Thyroid gland (tissue), 4 donors: ENCODE data around the gene ATP2A2. TPM values are rescaled to one million over a fixed set of nuclear protein-coding genes. Genes with fewer than 3 reads are reported as not detected.

Source experiments
- DNase-seq, 2 donors: peaks; one replicate each; pipeline ENCODE4 v3.0.0-alpha.2; 2019
- H3K27ac ChIP-seq, 3 donors: fragments of 200-600 bp; sonication (generic); 1 replicate in 2 of 3; 2 replicates in 1 of 3; pipeline ENCODE4 v1.5.1; 2016 to 2019; ENCODE audit warnings: mild to moderate bottlenecking in 1 of 3, moderate library complexity in 1 of 3
- H3K27me3 ChIP-seq: fragments of 200-600 bp; sonication (generic); one replicate; pipeline ENCODE4 v1.5.1; 2019
- H3K36me3 ChIP-seq, 2 donors: fragments of 200-600 bp; sonication (generic); one replicate each; pipeline ENCODE4 v1.5.1; 2016 to 2019
- H3K4me1 ChIP-seq, 2 donors: fragments of 200-600 bp; sonication (generic); one replicate each; pipeline ENCODE4 v1.5.1; 2017 to 2019
- H3K4me3 ChIP-seq, 3 donors: fragments of 200-600 bp; sonication (generic); replicated peaks in 1 of 3; 1 replicate in 2 of 3; 2 replicates in 1 of 3; pipeline ENCODE4 v1.5.1; 2016; ENCODE audit warnings: mild to moderate bottlenecking in 1 of 3
- H3K9me3 ChIP-seq: fragments of 200-600 bp; sonication (generic); one replicate; pipeline ENCODE4 v1.5.1; 2017
- CTCF ChIP-seq, 6 experiments: fragments of 200-600 bp in 3 of 6; fragments of 450-650 bp in 3 of 6; sonication (generic) in 3 of 6; IDR thresholded peaks; one replicate each; pipeline ENCODE4 v1.5.1; 2016 to 2019; ENCODE audit warnings: antibody characterized with exemption in 6 of 6, mild to moderate bottlenecking in 2 of 6, inconsistent platforms in 1 of 6, moderate library complexity in 1 of 6
- POLR2A ChIP-seq, 2 donors: fragments of 450-650 bp; IDR thresholded peaks; one replicate each; pipeline ENCODE4 v1.6.1; 2017; ENCODE audit warnings: antibody characterized with exemption in 2 of 2, mild to moderate bottlenecking in 2 of 2, moderate library complexity in 1 of 2
- WGBS, 2 donors: methylation state at CpG; one replicate each; pipeline ENCODE4 v1.1.5; 2017; 5-methylcytosine and 5-hydroxymethylcytosine counted together
- intact Hi-C: fragments of 100-400 bp; cut with DNase I; formaldehyde crosslinking; loops from one replicate; pipeline ENCODE4 v1.15.1; 2023
- total RNA-seq, 4 donors: library from RNA; depleted of rRNA; stranded (reverse); fragments of >200 nt; gene quantifications; one replicate each; pipeline ENCODE4 v1.2.3, GENCODE V29; 2016

The ATP2A2 gene
- total RNA-seq, 4 donors from 2014 or later: 126 to 220 (median 174) TPM

GRCh38 chr12:110289044-110289710 is 8.1 kb downstream of the ATP2A2 start:
- Histone ChIP-seq H3K9me3 (no peaks in the 10 kb centered on the region), H3K27me3 (no peaks in the 10 kb centered on the region), H3K4me1 (peaks cover 14 to 31% of the 10 kb centered on the region in 2 donors), H3K4me3 (no peak overlapping the region), H3K27ac (no peak overlapping the region), H3K36me3 (peaks cover 35 to 40% of the 10 kb centered on the region in 2 donors)
- 44 to 49% methylated on average over 3 of the region's 3 CpGs for WGBS, 2 donors
- intact Hi-C loops: no loop called here
- no peak for TF ChIP-seq CTCF (IDR thresholded peaks at IDR 0.05)
- TF ChIP-seq POLR2A (IDR thresholded peaks at IDR 0.05): no peak
- no peak for DNase-seq

DNA sequence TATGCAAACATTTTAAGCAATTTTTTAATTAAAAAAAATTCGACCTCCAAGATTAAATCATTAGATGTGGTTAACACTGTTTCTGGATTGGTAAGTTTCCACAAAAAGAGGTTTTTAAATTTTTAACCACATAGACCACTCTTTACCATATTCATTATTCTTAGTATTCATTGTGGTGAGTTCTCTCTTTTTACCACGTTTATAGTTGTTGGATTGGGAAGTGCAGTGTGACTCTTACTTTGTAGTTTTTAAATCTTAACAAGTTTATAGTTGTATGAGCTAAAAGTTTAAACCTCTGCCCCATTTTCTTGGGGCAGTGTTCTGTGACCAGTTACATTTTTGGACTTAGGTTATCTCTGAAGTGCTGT is 8.6 kb downstream of the ATP2A2 start:
- Histone ChIP-seq H3K9me3 (no peaks in the 10 kb centered on the region), H3K27me3 (no peaks in the 10 kb centered on the region), H3K4me1 (peaks cover 9 to 26% of the 10 kb centered on the region in 2 donors), H3K36me3 (peaks cover 40 to 46% of the 10 kb centered on the region in 2 donors), H3K4me3 (no peak overlapping the region), H3K27ac (no peak overlapping the region)
- no peak for TF ChIP-seq POLR2A (IDR thresholded peaks at IDR 0.05)
- TF ChIP-seq CTCF (IDR thresholded peaks at IDR 0.05): no peak
- WGBS, 2 donors: 55 to 65% methylated on average over 2 of the region's 2 CpGs
- intact Hi-C loops: no loop called here
- no peak for DNase-seq

DNA sequence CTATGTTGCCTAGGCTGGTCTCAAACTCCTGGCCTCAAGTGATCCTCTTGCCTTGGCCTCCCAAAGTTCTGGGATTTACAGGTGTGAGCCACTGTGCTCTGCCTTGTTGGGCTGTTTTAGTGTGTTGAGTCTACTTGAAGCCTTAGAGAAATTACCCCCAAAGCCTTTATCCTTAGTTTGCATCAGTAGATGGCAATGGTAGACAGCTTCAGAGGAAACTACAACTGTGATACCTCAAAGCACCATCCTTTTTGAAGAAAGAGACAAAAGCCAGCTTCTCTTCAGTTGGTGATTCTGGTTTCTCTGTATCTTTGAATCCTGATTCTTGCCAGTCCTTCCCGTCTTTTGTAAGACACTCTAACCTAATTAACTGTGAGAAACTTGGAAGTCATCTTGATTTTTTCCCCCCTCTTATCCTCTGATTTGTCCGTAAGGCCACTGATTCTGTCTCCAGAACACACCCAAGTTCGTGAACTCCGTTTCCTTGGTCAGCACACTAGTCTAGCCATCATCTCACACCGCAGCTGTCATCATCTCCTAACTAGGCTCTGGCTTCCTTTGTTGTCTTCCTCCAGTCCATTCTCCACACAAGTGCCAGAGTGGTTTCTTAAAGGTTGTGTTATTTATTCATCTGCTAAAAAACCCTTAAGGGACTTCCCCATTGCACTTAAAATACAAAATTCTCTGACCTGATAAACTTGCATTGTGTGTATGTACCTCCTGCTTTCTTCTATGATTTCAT is 20.2 kb downstream of the ATP2A2 start:
- intact Hi-C loops: no loop called here
- Histone ChIP-seq H3K27me3 (no peaks in the 10 kb centered on the region), H3K4me3 (no peak overlapping the region), H3K4me1 (peaks cover 0 to 4% of the 10 kb centered on the region in 2 donors), H3K9me3 (no peaks in the 10 kb centered on the region), H3K36me3 (peaks cover 21 to 49% of the 10 kb centered on the region in 2 donors), H3K27ac (no peak overlapping the region)
- no peak for DNase-seq
- no peak for TF ChIP-seq POLR2A (IDR thresholded peaks at IDR 0.05)
- TF ChIP-seq CTCF (IDR thresholded peaks at IDR 0.05): no peak
- 74 to 82% methylated on average over 5 of the region's 5 CpGs for WGBS, 2 donors

DNA sequence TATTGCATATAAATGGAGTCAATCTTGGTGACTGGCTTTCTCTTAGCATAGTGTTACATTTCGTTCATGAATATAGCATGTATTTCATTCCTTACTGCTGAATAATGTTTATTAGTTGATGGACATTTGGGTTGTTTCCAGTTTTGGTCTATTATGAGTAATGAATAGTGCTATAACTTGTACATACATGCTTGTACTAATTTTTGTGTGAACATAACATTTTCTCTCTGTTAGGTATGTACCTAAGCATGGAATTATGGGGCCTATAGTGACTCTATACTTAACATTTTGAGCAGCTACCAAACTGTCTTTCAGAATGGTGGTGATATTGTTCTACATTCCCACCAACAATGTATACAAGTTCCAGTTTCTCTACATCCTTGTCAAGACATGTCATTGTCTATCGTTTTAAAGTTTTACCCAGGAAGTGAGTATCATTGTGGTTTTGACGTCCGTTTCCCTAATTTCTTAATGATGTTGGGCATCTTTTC is 23.1 kb downstream of the ATP2A2 start:
- Histone ChIP-seq H3K4me3 (no peak overlapping the region), H3K27ac (no peak overlapping the region), H3K9me3 (no peaks in the 10 kb centered on the region), H3K4me1 (peaks cover 4 to 7% of the 10 kb centered on the region in 2 donors), H3K27me3 (no peaks in the 10 kb centered on the region), H3K36me3 (peaks cover 0 to 25% of the 10 kb centered on the region in 2 donors)
- no peak for DNase-seq
- TF ChIP-seq POLR2A (IDR thresholded peaks at IDR 0.05) (no peak), CTCF (IDR thresholded peaks at IDR 0.05) (no peak)
- WGBS, 2 donors: 62 to 67% methylated on average over 4 of the region's 4 CpGs
- intact Hi-C loops: no loop called here

DNA sequence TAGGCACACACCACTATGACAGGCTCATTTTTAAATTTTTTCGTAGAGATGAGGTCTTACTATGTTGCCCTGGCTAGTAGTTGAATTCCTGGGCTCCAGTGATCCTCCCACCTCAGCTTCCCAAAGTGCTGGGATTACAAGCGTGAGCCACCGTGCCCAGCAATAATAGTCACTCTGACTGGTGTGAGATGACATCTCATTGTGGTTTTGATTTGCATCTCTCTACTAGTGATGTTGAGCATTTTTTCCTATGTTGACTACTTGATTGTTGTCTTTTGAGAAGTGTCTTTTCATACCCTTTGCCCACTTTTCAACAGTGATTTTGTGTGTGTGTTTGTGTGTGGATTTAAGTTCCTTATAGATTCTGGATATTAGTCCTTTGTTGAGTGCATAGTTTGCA is 26.3 kb downstream of the ATP2A2 start:
- Histone ChIP-seq H3K27ac (no peak overlapping the region), H3K36me3 (peaks cover 0 to 16% of the 10 kb centered on the region in 2 donors), H3K27me3 (no peaks in the 10 kb centered on the region), H3K4me3 (no peak overlapping the region), H3K4me1 (peaks cover 4 to 8% of the 10 kb centered on the region in 2 donors), H3K9me3 (no peaks in the 10 kb centered on the region)
- no peak for DNase-seq
- TF ChIP-seq POLR2A (IDR thresholded peaks at IDR 0.05) (no peak), CTCF (IDR thresholded peaks at IDR 0.05) (no peak)
- 95 to 97% methylated on average over 3 of the region's 3 CpGs for WGBS, 2 donors
- intact Hi-C loops: no loop called here
